GM18520 (cell line): Measurements from ENCODE around the gene COMP.

Experiments used
- ATAC-seq: cut with Tn5 transposase; IDR thresholded peaks from one replicate; pipeline ENCODE4 v1.9.1; 2021; ENCODE audit not compliant: unreplicated experiment

COMP gene

DNA sequence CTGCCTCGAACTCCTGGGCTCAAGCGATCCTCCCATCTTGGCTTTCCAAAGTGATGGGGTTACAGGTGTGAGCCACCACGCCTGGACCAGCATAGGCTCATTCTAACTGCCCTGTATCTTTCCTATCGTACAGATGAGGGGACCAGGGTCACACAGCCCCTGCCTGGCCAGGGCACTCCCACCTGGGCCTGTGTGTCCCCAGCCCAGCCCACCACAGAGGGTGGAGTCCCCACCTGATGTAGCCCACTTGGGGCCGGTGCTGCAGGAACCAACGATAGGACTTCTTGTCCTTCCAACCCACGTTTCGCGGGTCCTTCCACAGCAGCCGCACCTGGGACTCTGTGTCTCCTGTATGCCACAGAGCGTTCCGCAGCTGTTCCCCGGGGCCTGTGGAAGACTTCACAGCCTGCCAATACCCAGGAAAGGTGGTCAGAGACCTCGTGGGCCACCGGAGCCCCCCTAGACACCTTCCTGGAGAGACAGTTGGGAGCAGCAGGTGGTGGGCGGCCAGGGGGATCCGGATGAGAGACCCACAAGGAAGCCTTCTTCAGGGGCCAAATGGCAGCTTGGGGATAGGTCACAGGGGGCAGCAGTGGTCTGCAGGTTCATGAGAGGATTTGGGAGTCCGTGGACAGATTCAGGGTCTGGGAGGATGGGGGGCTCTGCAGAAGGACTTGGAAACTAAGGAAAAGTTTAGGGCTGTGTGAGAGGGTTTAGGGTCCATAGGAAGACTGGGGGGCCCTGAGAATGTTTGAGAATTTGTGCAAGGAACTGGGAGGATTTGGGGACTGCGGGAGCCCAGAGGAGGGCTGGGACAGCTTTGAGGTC is 6.9 kb downstream of the COMP start:
- ATAC-seq, result no peak

DNA sequence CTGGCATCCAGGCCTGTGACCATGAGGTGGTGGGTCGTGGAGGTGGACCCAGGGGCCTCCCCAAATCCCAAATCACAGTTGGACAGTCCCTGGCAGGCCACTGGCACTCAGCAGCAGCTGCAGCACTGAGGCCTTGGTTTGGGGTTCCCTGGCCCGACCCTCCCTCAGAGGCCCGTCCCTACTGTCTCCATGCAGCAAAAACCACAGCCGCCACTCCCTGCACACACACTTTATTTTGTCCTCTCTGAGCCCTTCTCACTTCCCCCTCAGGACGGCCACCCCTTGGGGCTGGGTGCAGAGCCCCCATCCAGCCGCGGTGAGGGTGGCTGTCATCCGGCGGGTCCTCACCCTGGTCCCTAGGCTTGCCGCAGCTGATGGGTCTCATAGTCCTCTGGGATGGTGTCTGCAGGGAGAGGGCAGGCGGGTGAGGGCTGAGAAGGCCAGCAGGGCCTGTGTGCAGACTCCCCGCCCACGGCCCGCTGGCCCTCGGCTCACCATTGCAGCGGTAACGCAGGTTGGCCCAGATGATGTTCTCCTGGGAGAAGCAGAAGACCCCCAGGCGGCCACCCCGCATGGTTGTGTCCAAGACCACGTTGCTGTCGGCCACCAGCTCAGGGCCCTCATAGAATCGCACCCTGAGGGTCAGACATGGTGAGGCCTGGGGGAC is 8.4 kb downstream of the COMP start:
- ATAC-seq, result no peak

DNA sequence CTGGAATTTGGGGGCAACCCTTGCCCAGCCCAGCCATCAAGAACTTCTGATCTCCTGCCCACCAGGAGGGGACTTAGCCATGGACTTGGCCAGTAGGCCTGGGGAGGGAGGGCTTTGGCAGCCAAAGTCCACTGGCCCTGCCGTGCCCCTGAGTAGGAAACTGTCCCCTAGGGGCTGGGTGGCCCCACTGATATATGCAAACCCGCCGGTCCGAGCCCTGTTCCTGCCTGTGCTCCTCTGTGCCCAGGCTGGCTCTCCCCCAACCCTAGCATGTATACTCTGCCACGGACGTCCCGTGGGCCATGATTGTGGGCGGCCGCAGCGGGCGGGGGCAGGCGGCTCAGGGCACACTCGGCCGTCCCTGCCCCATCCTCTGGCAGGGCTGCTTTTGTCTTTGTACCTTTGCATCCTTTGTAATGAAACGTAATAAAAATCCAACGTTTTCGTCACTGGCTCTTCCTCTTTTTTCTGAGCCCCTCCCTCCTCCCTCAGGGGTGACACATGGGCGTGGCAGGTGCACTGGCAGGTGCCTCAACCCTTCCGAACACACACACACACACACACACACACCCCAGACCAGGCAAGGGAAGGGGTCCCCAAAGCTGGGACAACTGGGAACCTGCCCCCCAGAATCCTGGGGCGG is 9.1 kb downstream of the COMP start:
- ATAC-seq, result no peak

DNA sequence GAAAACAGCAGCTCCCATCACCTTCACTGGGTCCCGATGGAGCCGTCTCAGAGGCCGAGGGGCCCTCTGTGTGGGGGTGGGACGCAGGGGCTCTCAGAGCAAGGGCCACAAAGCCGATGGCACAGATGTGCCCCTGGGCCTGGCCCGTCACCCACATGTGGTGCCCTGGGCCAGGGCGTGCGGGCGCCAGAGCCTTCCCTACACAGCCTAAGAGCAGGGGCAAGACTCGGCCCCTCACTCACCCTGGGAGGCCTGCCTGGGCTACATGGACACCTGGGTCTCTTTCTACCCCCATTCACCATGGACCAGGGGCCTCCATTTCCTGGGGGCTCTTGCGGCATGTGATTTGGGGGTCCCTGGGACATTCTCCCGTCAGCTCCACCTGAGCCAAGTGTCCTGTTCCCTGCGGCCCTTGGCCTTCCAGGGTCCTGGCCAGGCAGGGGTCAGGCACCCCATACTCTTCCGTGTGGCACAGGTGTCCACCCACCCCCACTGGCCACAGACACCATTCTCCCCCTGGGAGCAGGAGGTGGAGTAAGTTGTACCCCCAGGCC is 10.0 kb downstream of the COMP start:
- ATAC-seq, result no peak

DNA sequence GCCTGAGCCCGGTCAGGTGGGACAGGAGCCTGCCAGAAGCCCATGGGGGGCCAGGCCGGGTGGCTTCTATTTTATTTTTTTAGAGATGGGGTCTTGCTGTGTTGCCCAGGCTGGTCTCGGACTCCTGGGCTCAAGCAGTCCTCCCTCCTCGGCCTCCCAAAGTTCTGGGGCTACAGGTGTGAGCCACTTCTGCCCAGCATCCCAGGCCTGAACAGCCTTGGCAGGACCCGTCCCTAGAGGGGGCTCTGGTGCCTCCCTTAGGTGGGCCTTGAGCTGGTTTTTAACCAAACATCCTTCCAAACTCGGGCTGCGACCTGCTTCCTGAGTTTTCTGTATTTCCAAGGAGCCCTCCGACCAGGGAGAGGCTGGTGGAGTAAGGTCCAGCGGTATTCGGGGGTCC is 10.5 kb downstream of the COMP start:
- no peak for ATAC-seq

DNA sequence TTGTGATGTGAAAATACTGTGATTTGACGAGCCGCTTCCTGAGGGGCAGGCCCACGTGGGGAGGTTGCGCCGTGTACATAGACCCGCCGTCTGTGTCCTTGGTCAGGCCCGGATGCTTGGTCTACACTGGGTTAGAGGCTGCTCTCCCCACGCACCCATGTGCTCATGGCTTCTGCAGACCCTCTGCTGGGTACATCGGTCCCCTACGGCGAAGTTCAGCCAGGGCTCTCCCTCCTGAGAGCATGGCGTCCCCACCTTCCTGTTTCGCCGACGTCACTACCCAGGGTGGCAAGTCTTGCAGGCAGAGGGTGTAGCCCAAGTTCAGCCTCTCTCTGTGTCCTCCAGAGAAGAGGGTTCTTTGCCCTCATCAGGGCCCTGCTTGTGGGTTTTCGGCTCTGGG is 11.0 kb downstream of the COMP start:
- no peak for ATAC-seq

DNA sequence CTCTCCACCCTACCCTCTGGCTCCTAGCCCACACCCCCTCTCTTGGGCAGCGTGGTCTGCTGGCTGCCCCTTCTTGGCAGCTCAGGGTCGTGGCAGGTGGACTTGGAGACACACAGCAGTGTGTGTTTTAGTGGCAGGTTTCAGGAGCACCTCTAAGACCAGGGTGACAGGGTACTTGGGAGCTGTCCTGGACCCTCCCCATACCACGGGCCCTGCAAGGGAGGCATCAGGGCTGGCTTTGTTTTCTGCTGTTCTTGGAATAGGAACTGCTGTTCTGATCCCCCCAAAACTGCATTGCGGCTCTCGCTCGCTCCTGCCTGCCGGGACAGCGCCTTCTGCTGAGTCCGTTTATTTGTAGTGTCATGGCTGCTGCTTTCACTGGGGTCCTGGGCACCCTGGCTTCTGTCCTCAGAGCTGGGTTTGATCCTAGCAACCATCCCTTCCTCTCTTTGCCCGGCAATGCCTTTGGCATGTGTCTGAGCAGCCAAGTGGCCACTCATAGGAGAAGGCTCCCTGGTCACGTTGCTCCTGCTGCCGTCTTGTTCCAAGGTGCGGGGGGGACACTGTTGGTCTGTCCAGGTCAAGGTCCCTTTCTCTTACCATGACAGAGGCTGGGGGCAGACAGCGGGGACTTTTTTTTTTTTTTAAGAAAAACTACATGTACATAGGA is 12.1 kb downstream of the COMP start:
- ATAC-seq, result no peak

DNA sequence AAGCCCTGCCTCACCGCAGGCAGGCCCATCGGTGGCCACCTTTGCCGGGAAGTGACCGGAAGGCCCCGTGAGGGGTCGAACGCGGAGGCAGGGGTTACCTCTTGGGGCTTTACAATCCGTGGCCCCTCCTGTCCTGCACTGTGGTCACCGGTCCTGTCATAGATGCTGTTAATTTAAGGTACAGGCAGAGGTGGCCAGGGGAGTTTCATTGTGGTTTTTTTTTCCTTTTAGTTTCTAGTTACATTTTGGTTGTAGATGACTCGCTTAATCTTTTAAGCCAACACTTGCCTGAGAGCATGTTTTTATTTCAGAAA is 13.1 kb downstream of the COMP start:
- no peak for ATAC-seq

DNA sequence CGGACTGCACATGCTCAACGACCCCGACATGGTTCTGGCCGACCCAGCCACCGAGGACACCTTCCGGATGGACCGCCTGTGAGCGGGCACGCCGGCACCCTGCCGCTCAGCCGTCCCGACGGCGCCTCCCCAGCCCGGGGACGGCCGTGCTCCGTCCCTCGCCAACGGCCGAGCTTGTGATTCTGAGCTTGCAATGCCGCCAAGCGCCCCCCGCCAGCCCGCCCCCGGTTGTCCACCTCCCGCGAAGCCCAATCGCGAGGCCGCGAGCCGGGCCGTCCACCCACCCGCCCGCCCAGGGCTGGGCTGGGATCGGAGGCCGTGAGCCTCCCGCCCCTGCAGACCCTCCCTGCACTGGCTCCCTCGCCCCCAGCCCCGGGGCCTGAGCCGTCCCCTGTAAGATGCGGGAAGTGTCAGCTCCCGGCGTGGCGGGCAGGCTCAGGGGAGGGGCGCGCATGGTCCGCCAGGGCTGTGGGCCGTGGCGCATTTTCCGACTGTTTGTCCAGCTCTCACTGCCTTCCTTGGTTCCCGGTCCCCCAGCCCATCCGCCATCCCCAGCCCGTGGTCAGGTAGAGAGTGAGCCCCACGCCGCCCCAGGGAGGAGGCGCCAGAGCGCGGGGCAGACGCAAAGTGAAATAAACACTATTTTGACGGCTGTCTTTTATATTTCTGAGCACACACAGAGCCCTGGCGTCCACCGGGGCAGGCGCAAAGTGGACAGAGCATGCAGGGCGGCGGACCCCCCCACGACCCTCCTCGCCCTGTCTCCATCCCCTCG is 13.6 kb downstream of the COMP start:
- no peak for ATAC-seq

DNA sequence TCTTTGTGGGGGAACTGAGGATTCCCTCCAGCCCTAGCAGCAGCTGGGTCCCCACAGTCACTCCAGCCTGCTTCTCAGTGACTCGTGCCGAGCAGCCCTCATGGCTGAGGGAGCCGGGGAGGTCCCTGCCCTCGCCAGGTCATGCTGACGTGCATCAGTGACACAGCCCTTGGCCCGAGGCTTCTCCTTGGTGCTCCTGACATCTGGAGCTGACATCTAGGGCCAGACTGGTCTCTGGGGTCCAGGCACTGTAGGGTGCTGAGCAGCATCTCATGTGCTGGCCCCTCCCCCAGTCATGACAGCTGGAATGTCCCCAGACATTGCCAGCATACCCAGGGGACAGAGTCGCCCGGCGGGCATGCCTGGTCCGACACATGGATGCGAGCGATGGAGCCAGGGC is 14.4 kb downstream of the COMP start:
- no peak for ATAC-seq

DNA sequence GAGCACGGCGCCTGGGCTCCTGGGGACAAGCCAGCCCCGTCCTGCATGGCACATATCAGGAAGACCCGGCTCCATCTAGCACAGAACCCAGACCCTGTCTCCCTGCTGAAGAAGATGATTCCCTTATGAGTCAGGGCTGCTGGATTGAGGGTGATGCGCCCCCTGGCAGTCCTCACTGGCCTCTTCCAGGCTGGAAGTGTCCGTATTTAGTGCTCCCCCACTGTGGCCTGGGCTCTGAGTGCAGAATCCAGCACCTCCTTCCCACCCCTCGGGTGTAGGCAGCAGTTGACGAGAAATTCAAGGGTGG is 14.9 kb downstream of the COMP start:
- no peak for ATAC-seq

DNA sequence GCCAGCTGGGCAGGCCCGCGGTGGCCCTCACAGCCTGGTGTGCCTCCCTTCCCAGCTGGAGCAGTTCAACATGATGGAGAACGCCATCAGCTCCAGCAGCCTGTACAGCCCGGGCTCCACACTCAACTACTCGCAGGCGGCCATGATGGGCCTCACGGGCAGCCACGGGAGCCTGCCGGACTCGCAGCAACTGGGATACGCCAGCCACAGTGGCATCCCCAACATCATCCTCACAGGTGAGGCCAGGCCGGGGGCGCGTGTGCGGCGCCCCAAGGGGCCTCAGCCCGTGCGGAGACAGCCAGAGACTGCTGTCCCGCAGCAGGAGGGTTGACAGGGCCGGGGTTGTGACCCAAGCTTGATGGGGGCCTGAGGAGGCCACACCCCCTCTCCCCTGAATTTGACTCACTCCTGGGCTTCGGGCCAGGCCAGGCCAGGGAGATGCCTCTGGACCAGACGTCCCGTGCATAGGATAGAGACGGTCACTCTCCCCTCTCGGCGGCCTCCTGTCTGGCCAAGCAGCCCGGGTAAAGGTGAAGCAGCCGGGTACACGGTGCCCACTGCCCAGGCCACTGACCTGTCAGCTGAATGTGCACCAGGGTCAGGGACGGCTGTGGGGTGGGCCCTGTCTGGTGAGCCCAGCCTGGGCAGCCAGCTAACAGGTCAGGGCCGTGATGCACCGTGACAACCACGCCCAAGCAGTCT is 15.4 kb downstream of the COMP start:
- no peak for ATAC-seq

DNA sequence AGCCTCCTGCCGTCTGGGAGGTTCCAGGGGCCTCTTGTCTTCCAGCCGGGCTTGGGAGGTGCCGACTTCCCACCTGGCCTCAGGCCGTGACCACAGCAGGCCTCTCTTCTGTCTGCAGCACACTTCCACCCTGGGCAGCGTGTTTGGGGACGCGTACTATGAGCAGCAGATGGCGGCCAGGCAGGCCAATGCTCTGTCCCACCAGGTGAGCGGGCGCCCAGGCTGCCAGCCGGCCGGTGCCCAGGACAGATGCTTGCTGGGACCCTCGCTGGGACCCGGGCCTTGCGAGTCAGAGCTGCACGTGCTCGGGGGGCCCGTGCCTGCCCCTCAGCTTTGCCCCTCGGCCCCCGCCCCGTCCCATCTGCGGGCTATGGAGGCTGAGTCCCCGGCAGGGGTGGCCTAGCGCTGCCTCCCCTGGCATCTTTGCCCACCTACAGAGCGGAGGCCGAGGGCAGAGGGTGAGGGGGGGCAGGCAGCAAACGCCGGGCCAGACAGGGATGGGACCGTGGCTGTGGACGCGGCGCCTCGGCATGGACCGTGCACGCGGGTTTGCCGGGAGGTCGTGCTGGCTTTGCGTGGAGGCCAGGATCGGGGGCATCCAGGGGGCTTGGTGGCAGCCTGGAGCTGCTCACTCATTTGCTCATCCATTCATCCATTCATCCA is 16.2 kb downstream of the COMP start:
- ATAC-seq, result no peak

DNA sequence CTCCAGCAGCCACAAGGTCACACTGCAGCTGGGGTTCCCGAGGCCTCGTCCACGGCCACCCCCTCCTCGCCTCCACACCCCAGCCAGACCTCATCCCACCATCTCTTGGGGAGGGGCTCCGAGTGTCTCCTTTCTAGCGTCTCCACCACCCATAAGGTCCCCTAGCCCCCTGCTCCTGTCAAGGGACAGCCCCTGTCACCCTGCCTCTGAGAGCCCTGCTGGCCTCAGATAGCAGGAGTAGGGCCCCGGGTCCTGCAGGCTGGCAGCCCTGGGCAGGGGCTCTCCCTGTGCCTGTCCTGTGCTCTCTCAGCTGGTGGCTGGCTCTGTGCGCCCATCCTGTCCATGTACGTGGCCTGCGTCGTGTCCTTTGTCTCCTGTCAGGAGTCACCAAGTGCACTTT is 17.0 kb downstream of the COMP start:
- ATAC-seq, result no peak

DNA sequence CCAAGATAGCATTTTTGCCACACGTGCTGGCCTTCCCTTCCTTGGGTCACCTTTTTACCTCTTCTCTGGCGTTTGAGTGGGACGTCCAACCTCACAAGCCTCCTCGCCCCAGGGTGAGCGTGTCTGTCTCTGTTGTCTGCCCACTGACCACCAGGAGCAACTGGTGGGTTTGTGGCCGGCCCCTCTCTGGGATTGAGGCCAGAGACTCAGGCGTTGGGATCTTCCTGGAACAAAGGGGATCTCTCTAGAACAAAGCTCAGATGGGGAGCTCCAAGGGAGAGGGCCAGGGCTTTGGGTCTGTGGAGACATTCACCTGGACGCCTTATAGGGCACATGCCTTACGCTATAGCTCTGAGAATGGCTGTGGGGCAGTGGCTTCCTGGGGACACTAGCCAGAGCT is 17.4 kb downstream of the COMP start:
- no peak for ATAC-seq

DNA sequence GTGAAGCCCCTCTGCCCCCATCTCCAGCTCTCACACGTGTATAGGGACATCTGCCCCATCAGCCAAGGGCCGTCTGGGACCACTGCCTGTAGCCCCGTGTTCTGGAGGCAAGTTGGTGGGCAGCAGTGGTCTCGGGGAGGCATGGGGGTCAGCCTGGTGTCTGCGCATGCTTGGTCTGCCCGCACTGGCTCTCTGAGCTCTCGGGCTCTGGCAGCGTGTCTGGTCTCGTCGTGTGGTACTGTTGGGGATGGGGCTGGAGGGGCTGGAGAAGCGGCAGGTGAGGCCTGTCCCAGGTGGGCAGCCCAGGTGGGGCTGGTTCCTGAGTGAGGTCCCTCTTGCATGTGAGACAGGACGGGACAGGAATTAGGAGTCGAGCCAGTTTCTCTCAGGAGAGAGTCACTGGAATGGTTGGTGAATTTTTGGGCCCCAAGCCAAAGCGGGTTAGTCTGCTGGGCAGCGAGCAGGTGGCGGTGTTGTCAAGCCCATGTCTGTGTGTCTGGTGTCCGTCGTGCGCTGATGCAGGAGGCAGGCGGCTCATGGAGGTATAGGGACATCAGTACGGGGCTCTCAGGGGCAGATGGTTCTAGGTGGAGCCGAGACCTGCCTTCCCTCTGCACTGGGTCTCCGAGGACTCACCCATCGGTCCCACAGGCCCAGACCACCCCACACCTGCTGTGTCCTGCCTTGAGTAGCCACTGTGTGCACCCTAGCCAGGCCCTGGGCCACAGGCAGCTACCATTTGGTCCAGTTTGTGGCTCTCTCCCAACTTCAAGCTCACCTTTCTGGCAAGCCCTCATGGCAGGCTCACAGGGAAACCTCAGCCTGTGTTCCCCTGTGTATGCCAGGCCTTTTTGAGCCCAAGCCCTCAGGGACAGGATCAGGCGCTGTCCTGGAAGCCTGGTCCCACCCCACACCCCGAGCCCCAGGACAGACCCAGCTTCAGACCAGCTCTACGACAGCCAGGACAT is 18.2 kb downstream of the COMP start:
- no peak for ATAC-seq

DNA sequence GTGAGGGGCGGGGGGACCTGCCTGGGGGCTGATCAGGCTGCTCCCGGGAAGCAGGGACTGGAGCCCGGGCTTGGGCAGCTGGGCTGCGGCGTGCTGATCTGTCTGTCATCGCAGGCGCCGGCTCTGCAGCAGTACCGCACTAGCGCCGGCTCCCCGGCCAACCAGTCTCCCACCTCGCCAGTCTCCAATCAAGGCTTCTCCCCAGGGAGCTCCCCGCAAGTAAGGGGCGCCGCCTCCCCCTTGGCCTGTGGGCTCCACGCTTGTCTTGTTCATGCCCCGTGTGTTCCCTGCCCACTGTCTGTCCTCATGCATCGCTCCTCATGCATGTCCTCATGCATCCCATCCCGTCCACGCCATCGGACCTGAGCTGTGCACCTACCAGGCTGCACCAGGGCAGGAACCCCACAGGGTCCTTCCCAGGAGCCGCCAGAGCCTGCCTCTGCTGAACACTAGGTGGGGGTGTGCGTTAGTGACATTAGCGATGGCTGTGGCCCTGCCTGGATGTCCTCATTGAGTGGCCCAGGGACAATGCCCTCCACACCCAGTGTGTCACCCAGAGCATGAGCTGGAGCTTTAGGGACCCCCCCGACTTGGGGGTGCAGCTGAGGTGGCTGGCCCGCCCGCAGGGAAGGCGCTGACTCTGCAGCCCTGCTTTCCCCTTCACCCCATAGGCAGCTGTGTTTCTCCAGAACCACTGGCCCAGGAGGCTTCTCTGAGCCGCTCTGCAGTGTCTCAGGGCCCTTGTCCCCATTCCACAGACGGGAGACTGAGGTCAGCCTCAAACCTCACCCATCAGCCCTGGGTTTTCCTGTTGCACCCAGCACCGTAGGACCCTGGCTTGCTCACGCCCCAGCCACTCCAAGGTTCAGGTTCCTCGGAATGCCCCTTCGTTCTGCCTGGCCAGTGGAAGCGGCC is 19.5 kb downstream of the COMP start:
- no peak for ATAC-seq
